Testis (tissue), 3 donors: ENCODE data around the gene PPP1R10. TPM values are rescaled to one million over a fixed set of nuclear protein-coding genes. Genes with fewer than 3 reads are reported as not detected.

Experiments
- DNase-seq: peaks from one replicate; pipeline ENCODE4 v3.0.0-alpha.2; 2019
- H3K27ac ChIP-seq, 2 donors: fragments of 200-600 bp; sonication (generic); one replicate each; pipeline ENCODE4 v1.5.1; 2019
- H3K27me3 ChIP-seq: fragments of 200-600 bp; sonication (generic); one replicate; pipeline ENCODE4 v1.5.1; 2019
- H3K36me3 ChIP-seq: fragments of 200-600 bp; sonication (generic); one replicate; pipeline ENCODE4 v1.5.1; 2017; ENCODE audit warnings: low read depth; ENCODE audit errors: missing control alignments
- H3K4me1 ChIP-seq: fragments of 200-600 bp; sonication (generic); one replicate; pipeline ENCODE4 v1.5.1; 2019
- H3K4me3 ChIP-seq, 2 donors: fragments of 200-600 bp; sonication (generic); one replicate each; pipeline ENCODE4 v1.5.1; 2017 to 2019
- H3K9me3 ChIP-seq: fragments of 200-600 bp; sonication (generic); one replicate; pipeline ENCODE4 v1.5.1; 2017
- CTCF ChIP-seq, 3 experiments: fragments of 450-650 bp in 2 of 3; fragments of 200-600 bp in 1 of 3; sonication (generic) in 1 of 3; IDR thresholded peaks; one replicate each; pipeline ENCODE4 v1.5.1; 2016 to 2019; ENCODE audit warnings: antibody characterized with exemption in 3 of 3, mild to moderate bottlenecking in 2 of 3, moderate library complexity in 1 of 3
- POLR2A ChIP-seq: fragments of 450-650 bp; IDR thresholded peaks from one replicate; pipeline ENCODE4 v1.6.1; 2017; ENCODE audit warnings: antibody characterized with exemption, mild to moderate bottlenecking, moderate library complexity
- WGBS, 2 donors: methylation state at CpG; one replicate each; pipeline ENCODE4 v1.1.5; 2018; 5-methylcytosine and 5-hydroxymethylcytosine counted together
- intact Hi-C: fragments of 100-400 bp; cut with DNase I; formaldehyde crosslinking; loops from one replicate; pipeline ENCODE4 v1.15.1; 2023; ENCODE audit warnings: low total_unique reads
- polyA plus RNA-seq: library from polyadenylated mRNA; stranded (reverse); fragments of 350-450 nt; fragmentation: Illumina TruSeq; extraction: RNeasy Lipid Tissue Mini Kit (QIAGEN cat#74804); gene quantifications from one replicate; pipeline ENCODE4 v1.2.3, GENCODE V29; 2014; ENCODE audit warnings: low read depth, low replicate concordance; ENCODE audit not compliant: insufficient read depth
- total RNA-seq, 2 donors: library from RNA; depleted of rRNA; stranded (reverse); fragments of >200 nt; gene quantifications; one replicate each; pipeline ENCODE4 v1.2.3, GENCODE V29; 2016

PPP1R10 gene
- total and polyA plus RNA-seq, 3 donors from 2014 or later, result 47.4 to 72.7 (median 50.8) TPM

GRCh38 chr6:30611856-30612194 lies 5.2 kb downstream of the PPP1R10 start:
- Histone ChIP-seq H3K9me3 (no peaks in the 10 kb centered on the region), H3K4me1 (peaks cover 25% of the 10 kb centered on the region), H3K36me3 (no peaks in the 10 kb centered on the region), H3K27ac (no peak overlapping the region), H3K4me3 (no peak overlapping the region), H3K27me3 (no peaks in the 10 kb centered on the region)
- intact Hi-C loops, result no loop called here
- 60 to 62% methylated on average over 2 of the region's 2 CpGs for WGBS, 2 donors
- TF ChIP-seq POLR2A (no peak), CTCF (IDR thresholded peaks at IDR 0.05) (no peak)
- DNase-seq, result no peak

GRCh38 chr6:30611150-30611855 lies 5.7 kb downstream of the PPP1R10 start:
- H3K36me3 ChIP-seq, result no peaks in the 10 kb centered on the region
- WGBS, 2 donors, result 58 to 62% methylated on average over 9 of the region's 9 CpGs
- intact Hi-C loops, result no loop called here
- TF ChIP-seq POLR2A (no peak), CTCF (IDR thresholded peaks at IDR 0.05) (no peak)
- H3K27me3 ChIP-seq, result no peaks in the 10 kb centered on the region
- no peaks in the 10 kb centered on the region for H3K9me3 ChIP-seq
- H3K4me3 ChIP-seq, result no peak overlapping the region
- no peak for DNase-seq
- peaks cover 25% of the 10 kb centered on the region for H3K4me1 ChIP-seq
- H3K27ac ChIP-seq, result peak overlapping the region in 1 of 2 donors; percentile 17

- intact Hi-C loops, result no loop called here
- 79 to 84% methylated on average over 4 of the region's 4 CpGs for WGBS, 2 donors
- no peak for DNase-seq
- Histone ChIP-seq H3K4me3 (no peak overlapping the region), H3K27ac (peak overlapping the region in 1 of 2 donors; percentile 2), H3K9me3 (no peaks in the 10 kb centered on the region), H3K36me3 (no peaks in the 10 kb centered on the region), H3K4me1 (peaks cover 25% of the 10 kb centered on the region), H3K27me3 (no peaks in the 10 kb centered on the region)
- TF ChIP-seq CTCF (IDR thresholded peaks at IDR 0.05), result no peak
- no peak for TF ChIP-seq POLR2A
Observed at GRCh38 chr6:30610065-30610464, 7.0 kb downstream of the PPP1R10 start.

- H3K4me1 ChIP-seq, result no peaks in the 10 kb centered on the region
- no peaks in the 10 kb centered on the region for H3K9me3 ChIP-seq
- WGBS, 2 donors, result 94 to 95% methylated on average over 13 of the region's 13 CpGs
- no peaks in the 10 kb centered on the region for H3K27me3 ChIP-seq
- intact Hi-C loops, result loop anchor here (10.0 kb wide), 1 partner anchor 119 kb away; the partner anchor contains the start of gene HLA-E
- no peak overlapping the region for H3K27ac ChIP-seq
- H3K4me3 ChIP-seq, result no peak overlapping the region
- no peaks in the 10 kb centered on the region for H3K36me3 ChIP-seq
- no peak for DNase-seq
- no peak for TF ChIP-seq CTCF (IDR thresholded peaks at IDR 0.05)
Observed at GRCh38 chr6:30603961-30604360, 13.1 kb downstream of the PPP1R10 start.
